Epithelial cell of proximal tubule (primary cell): ENCODE data around the gene EHBP1. TPM values are rescaled to one million over a fixed set of nuclear protein-coding genes. Genes with fewer than 3 reads are reported as not detected.

Experiments used
- DNase-seq: peaks from one replicate; pipeline ENCODE4 v3.0.0-alpha.2; 2011; ENCODE audit warnings: low read depth
- H3K4me3 ChIP-seq: 2 replicates; pipeline ENCODE4 v1.5.1; 2011; ENCODE audit warnings: low read depth, mild to moderate bottlenecking, low read length
- total RNA-seq: library from RNA; depleted of rRNA; stranded (reverse); fragments of >200 nt; gene quantifications from 2 replicates; pipeline ENCODE4 v1.2.3, GENCODE V29; 2015
- TF ChIP-seq, protein P1 (sequence below): conservative IDR thresholded peaks from 2 replicates; pipeline ENCODE4 v1.5.1; 2012; ENCODE audit warnings: low read depth, mild to moderate bottlenecking, low read length

EHBP1 gene
- total RNA-seq, 1 donor from 2014 or later = 18.1 TPM

DNA sequence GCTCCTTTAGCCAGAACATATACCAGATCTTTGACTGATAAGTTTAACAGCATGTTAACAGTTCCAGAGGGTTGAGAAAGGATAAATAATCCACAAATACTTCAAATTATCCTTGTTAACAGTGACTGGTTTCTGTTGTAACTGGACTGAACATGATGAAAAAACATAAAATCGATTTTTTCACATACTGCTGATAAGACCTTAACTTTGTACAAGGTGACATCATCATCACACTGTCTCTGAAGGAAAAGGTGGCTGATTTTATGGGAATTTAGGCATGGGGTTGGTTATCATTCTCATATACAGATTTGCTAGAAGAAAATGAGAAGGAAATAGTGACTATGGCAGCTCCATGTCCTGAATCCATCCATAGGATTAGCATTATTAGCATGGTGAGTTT lies 381.2 kb downstream of the EHBP1 start:
- TF ChIP-seq, protein P1, sequence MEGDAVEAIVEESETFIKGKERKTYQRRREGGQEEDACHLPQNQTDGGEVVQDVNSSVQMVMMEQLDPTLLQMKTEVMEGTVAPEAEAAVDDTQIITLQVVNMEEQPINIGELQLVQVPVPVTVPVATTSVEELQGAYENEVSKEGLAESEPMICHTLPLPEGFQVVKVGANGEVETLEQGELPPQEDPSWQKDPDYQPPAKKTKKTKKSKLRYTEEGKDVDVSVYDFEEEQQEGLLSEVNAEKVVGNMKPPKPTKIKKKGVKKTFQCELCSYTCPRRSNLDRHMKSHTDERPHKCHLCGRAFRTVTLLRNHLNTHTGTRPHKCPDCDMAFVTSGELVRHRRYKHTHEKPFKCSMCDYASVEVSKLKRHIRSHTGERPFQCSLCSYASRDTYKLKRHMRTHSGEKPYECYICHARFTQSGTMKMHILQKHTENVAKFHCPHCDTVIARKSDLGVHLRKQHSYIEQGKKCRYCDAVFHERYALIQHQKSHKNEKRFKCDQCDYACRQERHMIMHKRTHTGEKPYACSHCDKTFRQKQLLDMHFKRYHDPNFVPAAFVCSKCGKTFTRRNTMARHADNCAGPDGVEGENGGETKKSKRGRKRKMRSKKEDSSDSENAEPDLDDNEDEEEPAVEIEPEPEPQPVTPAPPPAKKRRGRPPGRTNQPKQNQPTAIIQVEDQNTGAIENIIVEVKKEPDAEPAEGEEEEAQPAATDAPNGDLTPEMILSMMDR = no peak
- H3K4me3 ChIP-seq = no peak overlapping the region
- no peak for DNase-seq

DNA sequence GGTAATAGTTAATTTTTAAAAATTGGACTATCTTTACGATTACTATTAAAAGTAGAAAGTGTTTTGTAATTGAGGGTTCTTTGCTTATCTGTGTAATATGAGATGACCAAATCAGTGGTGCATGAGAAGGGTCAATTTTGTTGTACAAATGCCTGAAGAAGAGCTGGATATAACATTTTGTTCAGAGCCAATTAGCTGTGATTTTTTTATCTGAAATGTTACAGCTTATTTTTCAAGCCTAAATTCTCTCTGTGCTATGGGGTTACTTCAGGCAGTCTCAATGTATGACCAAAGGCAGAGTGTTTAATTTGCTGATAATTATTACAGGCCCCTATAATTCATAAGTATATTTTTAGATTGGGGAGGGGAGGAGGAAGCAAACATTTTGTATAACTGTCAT lies 386.9 kb downstream of the EHBP1 start:
- no peak for DNase-seq
- no peak overlapping the region for H3K4me3 ChIP-seq
- TF ChIP-seq, protein P1 = no peak

DNA sequence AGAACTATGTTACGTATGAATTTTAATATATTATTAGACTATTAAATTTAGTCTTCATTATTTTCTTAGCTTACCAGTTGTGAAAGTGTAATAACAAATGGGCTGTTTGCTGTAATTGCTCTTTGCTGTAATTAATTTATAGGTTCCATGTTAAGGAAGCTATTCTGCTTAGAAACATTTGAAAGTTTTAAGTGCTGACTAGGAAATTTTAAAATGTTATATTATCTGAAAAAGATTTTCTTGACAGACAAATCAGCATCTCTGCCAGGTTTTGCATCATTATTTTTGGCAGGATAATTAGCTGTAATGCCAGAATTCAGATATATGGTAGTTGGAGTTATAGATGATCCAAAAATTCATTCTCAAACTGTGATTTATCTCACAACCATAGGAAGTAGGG lies 387.3 kb downstream of the EHBP1 start:
- DNase-seq = no peak
- TF ChIP-seq, protein P1 = no peak
- H3K4me3 ChIP-seq = no peak overlapping the region

DNA sequence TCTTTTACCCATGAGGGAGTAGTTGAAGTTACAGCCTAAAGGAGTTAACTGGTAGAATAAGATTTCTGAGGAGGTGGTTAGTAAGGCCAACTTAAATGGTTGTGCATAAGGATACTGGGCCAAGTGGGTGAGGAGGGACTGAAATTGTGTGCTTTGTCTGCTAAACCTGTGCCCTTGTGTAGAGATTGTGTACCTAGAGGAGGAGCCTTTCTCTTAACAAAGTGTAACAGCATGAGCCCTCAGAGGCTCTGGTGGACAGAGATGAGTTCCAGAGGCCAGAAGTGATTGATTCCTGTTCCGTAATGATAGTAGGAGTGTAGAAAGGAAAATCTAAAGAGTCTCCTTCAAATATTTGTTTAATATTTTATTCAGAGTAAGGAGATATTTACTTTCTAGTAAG lies 388.0 kb downstream of the EHBP1 start:
- TF ChIP-seq, protein P1 = no peak
- no peak overlapping the region for H3K4me3 ChIP-seq
- DNase-seq = no peak

Other genes starting within 250 kb of the EHBP1 start
- 2.1 and 3.5 TPM in 2 replicates for gene TMEM17, start 199.5 kb upstream of the EHBP1 start, total RNA-seq